HS-5 (cell line): ENCODE results near the gene NANOS3.

Experiments
- DNase-seq: peaks from one replicate; pipeline ENCODE4 v3.0.0-alpha.2; 2012; ENCODE audit warnings: low read depth

Gene NANOS3

DNA sequence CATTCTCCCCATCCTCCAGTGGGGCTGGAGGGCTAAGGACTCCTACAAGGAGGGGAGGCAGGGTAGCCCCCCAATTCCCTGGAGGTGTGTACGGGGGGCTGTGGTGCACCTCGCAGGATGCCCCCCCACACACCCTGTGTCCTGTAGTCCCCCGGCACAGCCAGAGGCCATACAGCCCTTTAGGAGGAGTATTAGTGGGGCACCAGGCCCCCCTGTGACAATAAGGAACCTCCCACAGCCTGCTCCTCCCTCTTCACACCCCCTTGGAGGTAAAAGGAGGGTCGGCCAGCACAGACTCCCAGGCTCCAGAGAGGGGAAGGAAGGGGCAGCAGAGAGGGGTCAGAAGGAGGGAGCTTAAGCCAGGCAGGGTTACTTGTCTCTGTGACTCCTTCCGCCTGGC is at the start of gene NANOS3:
Gene NANOS3 (plus strand): TSS at position 301 of the 400 bp plus-strand sequence. CDS start 115 bp downstream, outside the sequence.
- DNase-seq, result no peak

DNA sequence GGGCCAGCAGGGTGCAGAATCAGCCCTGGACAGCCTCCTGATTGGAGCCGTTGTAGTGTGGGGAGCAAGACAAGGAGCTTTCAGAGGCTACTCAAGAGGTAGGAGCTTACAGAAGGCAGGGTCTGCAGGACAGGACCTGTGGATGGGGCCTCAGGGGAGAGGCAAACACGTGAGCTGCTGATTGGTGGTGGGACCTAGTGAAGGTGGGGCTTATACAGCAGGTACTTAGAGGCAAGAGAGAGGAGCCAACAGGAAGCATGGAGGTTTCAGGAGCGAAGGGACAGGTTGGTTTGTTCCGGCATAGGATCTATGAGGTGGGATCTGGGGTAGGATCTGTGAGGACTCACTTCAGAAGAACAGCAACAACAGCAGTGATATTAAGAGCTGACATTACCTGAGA is 49.3 kb upstream of the NANOS3 start:
- DNase-seq, result no peak

- no peak for DNase-seq
Observed at GRCh38 chr19:13830114-13830740, 46.7 kb upstream of the NANOS3 start.

GRCh38 chr19:13830741-13831536 is 46.0 kb upstream of the NANOS3 start:
- DNase-seq, result no peak

- no peak for DNase-seq
Observed at GRCh38 chr19:13831537-13832467, 45.1 kb upstream of the NANOS3 start.

- no peak for DNase-seq
Observed at GRCh38 chr19:13833330-13834243, 43.3 kb upstream of the NANOS3 start.

DNA sequence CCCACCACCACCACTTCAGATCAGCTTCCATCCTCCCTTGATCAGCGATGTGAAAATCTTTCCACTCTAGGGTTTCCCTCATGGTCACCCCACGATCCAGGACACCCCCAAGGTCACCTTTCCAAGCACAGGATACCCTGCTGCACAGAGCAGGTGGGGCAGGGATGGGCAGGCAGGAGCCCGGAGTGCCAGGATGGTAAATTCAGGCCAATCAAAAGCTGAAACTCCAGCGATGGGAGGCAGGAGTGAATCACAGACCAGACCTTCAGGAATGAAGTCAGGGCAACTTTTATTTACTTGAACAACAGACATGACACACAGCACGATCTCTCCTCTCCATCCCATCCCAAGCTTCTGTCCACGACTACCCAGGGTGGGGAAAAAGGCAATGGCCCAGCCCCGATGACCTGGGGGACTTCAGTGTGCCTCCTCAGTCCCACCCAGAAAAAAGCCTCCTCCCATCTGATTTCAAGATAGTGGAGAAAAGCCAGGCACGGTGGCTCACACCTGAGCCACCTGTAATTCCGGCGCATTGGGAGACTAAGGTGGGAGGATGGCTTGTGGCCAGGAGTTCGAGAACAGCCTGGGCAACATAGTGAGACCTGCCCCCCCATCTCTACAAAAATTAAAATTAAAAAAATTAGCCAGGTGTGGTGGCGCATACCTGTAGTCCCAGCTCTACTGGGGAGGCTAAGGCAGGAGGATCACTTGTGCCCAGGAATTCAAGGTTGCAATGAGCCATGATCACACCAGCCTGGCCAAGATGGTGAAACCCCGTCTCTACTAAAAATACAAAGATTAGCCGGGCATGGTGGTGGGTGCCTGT is 42.5 kb upstream of the NANOS3 start:
- DNase-seq, result no peak

- no peak for DNase-seq
Observed at GRCh38 chr19:13835791-13836723, 40.9 kb upstream of the NANOS3 start.

- DNase-seq, result no peak
Observed at GRCh38 chr19:13838435-13839129, 38.4 kb upstream of the NANOS3 start.

GRCh38 chr19:13839130-13839937 is 37.6 kb upstream of the NANOS3 start:
- no peak for DNase-seq

DNA sequence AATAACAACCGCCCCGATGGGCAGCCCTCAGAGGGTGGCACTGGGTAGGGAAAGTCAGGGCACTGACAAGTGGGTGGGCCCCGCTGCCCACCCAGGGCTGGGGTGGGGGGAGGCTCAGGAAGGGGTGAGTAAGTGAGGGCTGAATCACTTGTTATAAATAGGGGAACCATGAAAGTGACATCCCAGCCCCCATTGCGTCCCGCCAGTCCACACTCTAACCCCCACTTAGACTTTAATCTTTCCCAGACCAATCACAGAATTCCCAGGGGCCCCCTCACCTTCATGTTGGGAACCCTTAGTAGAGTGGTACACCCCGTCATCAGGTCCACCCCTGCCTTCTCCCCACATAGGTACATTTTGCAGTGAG is 37.0 kb upstream of the NANOS3 start:
- DNase-seq, result no peak

DNA sequence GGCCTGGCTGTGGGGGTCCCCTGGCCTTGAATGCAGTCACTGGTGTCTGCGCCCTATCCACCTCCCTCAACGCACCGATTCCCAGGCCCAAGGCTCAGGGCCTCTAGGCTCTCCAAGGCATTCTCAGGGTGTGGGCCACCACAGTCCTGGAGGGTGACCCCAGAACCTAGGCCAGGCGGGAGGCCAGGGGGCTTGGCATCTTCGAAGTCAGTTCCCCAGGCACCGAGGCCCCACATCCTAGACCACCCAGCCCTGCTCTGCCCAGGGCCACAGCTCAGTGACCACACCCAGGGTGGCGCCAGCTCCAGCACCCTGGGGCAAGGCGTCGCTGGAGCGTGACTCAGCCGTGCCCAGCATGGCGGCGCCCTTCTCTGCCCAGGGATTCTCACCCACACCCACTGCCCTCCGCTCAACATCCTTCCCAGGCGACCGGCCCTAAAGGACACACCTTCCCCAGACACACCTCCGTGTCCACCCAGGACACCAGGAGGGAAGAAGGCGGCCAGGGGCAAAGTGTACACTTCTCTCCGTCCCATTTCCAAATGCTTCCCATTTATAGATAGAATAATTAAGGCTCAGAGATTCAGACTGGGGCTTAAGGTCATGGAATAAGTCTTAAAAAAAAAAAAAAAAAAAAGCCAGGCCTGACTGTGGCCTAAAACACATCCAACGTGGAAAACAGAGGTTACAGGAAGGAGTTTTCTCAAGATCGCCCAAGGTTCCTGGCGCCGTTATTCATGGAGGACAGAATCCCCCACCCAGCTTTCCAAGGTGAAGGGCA is 36.4 kb upstream of the NANOS3 start:
- no peak for DNase-seq

DNA sequence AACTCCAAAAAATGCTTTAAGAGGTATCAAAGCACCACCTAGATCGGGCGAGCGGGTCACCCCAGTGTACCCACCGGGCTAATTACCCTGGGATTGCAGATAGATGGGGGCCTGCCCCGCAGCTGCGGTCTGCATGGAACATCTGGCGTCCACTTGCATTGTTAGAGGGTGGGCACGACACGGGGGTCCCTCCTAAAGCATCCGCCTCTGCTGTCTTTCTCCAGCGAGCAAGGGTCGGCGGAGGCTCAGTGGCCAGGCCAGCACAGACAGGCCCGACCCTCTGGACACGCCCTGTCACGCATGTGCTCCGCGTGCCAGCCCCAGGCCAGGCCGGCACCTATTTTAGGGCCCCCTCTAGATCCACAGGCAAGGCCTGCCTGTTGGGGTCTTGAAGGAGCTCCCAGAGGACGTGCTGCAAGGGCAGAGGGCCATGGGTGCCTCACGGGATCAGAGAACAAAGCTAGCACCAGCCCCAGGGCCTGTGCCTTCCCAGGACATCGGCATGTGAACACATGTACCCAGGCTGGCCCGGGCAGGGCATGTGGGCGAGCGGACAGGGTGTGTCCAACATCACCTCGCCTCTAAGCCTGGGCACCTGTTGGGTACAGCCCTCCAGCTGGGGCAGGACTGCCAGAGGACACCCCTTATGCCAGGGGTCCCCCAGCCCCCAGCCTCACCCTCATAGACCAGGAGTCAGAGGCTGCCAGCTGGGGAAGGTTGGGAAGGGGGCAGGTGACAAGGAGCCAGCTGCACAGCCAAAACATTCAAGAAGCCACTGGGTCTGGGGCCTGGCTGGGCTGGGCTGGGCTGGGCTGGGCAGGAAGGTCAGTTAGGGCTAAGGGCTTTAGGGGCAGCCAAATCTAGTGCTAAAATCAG is 35.6 kb upstream of the NANOS3 start:
- DNase-seq, result no peak

- no peak for DNase-seq
Observed at GRCh38 chr19:13841962-13842290, 35.0 kb upstream of the NANOS3 start.

DNA sequence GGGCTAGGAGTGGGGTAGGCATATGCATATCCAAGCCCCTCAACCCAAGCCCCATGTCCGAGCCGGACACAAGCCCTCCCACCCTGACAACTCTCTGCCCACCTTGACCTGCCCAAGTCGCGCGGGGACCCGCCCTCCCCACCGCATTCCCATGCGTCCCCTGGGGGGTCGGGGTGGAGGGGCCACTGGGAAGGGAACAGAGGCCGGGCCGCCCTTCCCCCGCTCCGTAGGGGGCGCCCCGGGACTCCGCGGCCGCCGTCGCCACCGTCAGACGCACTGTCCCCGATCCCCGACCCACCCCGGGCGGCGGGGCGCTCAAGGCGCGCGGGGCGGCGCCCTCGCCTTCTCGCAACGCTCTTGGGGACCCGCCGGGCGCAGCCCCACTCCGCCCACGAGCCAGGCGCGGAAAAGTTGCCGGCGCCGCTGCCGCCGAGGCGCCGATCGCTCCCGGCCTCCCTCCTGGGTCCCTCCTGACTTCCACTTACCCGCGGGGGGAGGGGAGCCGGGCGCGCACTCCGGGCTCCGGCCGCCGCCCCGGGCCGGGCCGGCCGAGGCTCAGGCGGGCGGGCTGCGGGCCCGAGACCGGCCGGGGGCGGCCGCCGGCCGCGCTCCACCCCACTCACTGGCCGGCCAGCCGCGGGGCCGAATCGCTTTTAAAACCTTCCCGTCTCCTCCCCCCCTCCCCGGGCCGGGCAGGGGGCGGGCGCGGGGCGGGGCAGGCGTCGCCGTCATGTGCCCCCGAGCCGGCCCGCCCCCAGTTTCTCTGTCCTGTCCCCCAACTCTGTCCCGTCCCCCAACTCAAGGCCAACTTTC is 34.4 kb upstream of the NANOS3 start:
- no peak for DNase-seq
